ENCODE data around the gene JMJD7. TPM values are rescaled to one million over a fixed set of nuclear protein-coding genes. Genes with fewer than 3 reads are reported as not detected.

The JMJD7 gene
- total RNA-seq, 6 experiments from 2014 or later, result 6.0 to 8.6 (median 7.3) TPM

DNA sequence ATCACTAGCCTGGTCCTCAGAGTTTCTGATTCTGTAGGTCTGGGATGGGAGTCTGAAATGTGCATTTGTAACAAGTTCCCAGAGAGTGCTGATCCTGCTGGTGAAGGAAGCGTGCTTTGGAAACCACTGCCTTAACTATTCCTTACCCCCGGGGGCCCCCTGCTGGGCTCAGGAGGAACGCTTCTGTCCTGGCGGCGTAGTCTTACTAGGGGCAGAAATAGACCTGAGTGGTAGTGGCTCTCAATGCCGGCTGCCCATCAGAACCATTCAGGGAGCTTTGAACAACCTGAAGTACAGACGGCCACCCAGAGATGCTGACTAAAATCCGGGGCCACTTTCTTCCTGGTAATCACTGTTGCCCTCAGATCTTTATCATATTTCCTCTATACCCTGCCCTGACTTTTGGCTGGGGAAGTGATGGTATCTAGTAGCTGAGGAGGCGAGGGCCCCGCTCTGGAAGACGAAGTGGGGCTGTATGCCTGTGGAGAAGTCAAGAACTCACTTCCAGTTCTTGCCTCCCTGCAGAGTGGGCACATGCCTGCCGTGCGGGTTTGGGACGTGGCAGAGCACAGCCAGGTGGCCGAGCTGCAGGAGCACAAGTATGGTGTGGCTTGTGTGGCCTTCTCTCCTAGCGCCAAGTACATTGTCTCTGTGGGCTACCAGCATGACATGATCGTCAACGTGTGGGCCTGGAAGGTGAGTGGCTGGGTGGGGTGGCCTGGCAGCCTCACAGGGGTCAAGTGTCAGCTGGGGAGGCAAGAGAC, 16.3 kb upstream of the JMJD7 start:
- Histone ChIP-seq H3K9me3 (no peaks in the 10 kb centered on the region), H3K4me3 (no peak overlapping the region), H3K27me3 (no peaks in the 10 kb centered on the region), H3K27ac (no peak overlapping the region), H3K4me1 (no peaks in the 10 kb centered on the region), H3K36me3 (peaks cover 0 to 6% (median 2%) of the 10 kb centered on the region in 4 donors)
- WGBS (ENCODE audit: insufficient coverage, low coverage, low lambda C conversion rate, missing lambda C conversion rate), result 16% methylated on average over 6 of the region's 18 CpGs
- ATAC-seq, result peak; percentile 94 to 98 (median 97)
- TF ChIP-seq POLR2A (IDR thresholded peaks at IDR 0.05), result no peak
- TF ChIP-seq, protein P1, sequence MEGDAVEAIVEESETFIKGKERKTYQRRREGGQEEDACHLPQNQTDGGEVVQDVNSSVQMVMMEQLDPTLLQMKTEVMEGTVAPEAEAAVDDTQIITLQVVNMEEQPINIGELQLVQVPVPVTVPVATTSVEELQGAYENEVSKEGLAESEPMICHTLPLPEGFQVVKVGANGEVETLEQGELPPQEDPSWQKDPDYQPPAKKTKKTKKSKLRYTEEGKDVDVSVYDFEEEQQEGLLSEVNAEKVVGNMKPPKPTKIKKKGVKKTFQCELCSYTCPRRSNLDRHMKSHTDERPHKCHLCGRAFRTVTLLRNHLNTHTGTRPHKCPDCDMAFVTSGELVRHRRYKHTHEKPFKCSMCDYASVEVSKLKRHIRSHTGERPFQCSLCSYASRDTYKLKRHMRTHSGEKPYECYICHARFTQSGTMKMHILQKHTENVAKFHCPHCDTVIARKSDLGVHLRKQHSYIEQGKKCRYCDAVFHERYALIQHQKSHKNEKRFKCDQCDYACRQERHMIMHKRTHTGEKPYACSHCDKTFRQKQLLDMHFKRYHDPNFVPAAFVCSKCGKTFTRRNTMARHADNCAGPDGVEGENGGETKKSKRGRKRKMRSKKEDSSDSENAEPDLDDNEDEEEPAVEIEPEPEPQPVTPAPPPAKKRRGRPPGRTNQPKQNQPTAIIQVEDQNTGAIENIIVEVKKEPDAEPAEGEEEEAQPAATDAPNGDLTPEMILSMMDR (IDR thresholded peaks at IDR 0.05), result peak; percentile 84 to 90 (median 87)
- intact Hi-C loops (cut with DNase I), result loop anchor here in 1 of 2 donors (5.0 kb wide), 1 partner anchor 34 kb away; no protein-coding TSS in a partner anchor
- peak; percentile 83 to 86 (median 83) for DNase-seq

GRCh38 chr15:41812820-41813375, 15.0 kb upstream of the JMJD7 start:
- peaks cover 0 to 10% (median 4%) of the 10 kb centered on the region in 4 donors for H3K36me3 ChIP-seq

DNA sequence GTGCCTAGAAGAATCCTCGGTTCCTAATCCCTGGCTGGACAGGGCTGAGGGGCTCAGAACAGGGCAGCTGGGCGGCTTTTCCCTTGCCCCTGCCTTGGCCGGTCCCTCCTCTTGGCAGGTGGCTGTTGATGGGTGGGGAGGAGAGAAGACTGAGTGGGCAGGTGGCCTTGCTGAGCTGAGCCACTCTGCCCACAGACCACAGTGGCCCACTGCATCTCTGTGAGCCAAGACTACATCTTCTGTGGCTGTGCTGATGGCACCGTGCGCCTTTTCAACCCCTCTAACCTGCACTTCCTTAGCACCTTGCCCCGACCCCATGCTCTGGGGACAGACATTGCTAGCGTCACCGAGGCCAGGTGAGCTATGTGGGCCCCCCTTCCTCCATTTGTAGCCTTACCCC, 14.5 kb upstream of the JMJD7 start:
- no peaks in the 10 kb centered on the region for H3K9me3 ChIP-seq
- H3K4me1 ChIP-seq, result no peaks in the 10 kb centered on the region
- H3K4me3 ChIP-seq, result no peak overlapping the region
- H3K27ac ChIP-seq, result no peak overlapping the region
- intact Hi-C loops (cut with DNase I), result loop anchor here in 1 of 2 donors (5.0 kb wide), 1 partner anchor 36 kb away; no protein-coding TSS in a partner anchor
- no peak for DNase-seq
- TF ChIP-seq, protein P1 (IDR thresholded peaks at IDR 0.05), result no peak
- TF ChIP-seq POLR2A (IDR thresholded peaks at IDR 0.05), result no peak
- no peaks in the 10 kb centered on the region for H3K27me3 ChIP-seq
- H3K36me3 ChIP-seq, result peaks cover 0 to 15% (median 7%) of the 10 kb centered on the region in 4 donors
- ATAC-seq, result no peak
- 100% methylated on average over 5 of the region's 8 CpGs for WGBS (ENCODE audit: insufficient coverage, low coverage, low lambda C conversion rate, missing lambda C conversion rate)

More at GRCh38 chr15:41812820-41813375, 15.0 kb upstream of the JMJD7 start:
- Histone ChIP-seq H3K9me3 (no peaks in the 10 kb centered on the region), H3K27ac (no peak overlapping the region), H3K27me3 (no peaks in the 10 kb centered on the region), H3K4me3 (no peak overlapping the region), H3K4me1 (no peaks in the 10 kb centered on the region)
- no peak for DNase-seq
- intact Hi-C loops (cut with DNase I), result loop anchor here in 1 of 2 donors (5.0 kb wide), 1 partner anchor 36 kb away; no protein-coding TSS in a partner anchor
- ATAC-seq, result no peak
- TF ChIP-seq POLR2A (IDR thresholded peaks at IDR 0.05), result no peak
- TF ChIP-seq, protein P1 (IDR thresholded peaks at IDR 0.05), result no peak
- WGBS (ENCODE audit: insufficient coverage, low coverage, low lambda C conversion rate, missing lambda C conversion rate), result 66% methylated on average over 4 of the region's 11 CpGs

DNA sequence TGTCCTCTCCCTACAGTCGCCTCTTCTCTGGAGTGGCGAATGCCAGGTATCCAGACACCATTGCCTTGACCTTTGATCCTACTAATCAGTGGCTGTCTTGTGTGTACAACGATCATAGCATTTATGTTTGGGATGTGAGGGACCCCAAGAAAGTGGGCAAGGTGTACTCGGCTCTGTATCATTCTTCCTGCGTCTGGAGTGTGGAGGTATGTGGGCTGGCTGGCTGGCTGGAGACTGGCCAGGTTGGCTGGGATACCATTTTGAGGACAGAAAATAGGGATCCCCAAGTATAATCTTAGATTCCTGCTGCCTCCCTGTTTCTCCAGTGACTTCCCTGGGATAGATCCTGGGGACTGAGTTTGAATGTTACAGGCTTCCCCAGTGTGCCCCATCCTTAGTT, 13.4 kb upstream of the JMJD7 start:
- DNase-seq, result no peak
- H3K4me1 ChIP-seq, result no peaks in the 10 kb centered on the region
- no peaks in the 10 kb centered on the region for H3K9me3 ChIP-seq
- H3K4me3 ChIP-seq, result no peak overlapping the region
- no peaks in the 10 kb centered on the region for H3K27me3 ChIP-seq
- WGBS (ENCODE audit: insufficient coverage, low coverage, low lambda C conversion rate, missing lambda C conversion rate), result 96% methylated on average over 4 of the region's 5 CpGs
- H3K36me3 ChIP-seq, result peaks cover 0 to 19% (median 7%) of the 10 kb centered on the region in 4 donors
- no peak for ATAC-seq
- intact Hi-C loops (cut with DNase I), result loop anchor here in 1 of 2 donors (5.0 kb wide), 1 partner anchor 37 kb away; no protein-coding TSS in a partner anchor
- TF ChIP-seq, protein P1 (IDR thresholded peaks at IDR 0.05), result no peak
- TF ChIP-seq POLR2A (IDR thresholded peaks at IDR 0.05), result no peak
- H3K27ac ChIP-seq, result no peak overlapping the region
